ENCODE data around the gene MRPL47.

- TF ChIP-seq EZH2 (IDR thresholded peaks at IDR 0.05; ENCODE audit: insufficient read depth, poor library complexity, severe bottlenecking) (no peak), EZH2phosphoT487 (IDR thresholded peaks at IDR 0.05; ENCODE audit: insufficient read depth, low read depth) (no peak)
Measured at GRCh38 chr3:179610066-179610465, 5.6 kb upstream of the MRPL47 start.
